ENCODE results near the gene PLEK.

- TF ChIP-seq POLR2A (IDR thresholded peaks at IDR 0.05) (no peak), EP300 (IDR thresholded peaks at IDR 0.05) (no peak)
Observed at GRCh38 chr2:68340226-68341061, 24.6 kb upstream of the PLEK start.
